ENCODE data around the gene ZNF12.
"Not testable (repeated sequence)": the region's sequence is repeated elsewhere in the genome, so short reads cannot be mapped to it uniquely, and the experiment has no call there.

Gene ZNF12

GRCh38 chr7:6725003-6725402 is 18.3 kb upstream of the ZNF12 start:
- H3K9me3 ChIP-seq (ENCODE audit: insufficient read depth, low read depth, low read length), result no peaks in the 10 kb centered on the region
- H3K9ac ChIP-seq (ENCODE audit: low read depth, low read length), result no peak overlapping the region
- H3K4me3 ChIP-seq (ENCODE audit: low read length), result no peak overlapping the region
- WGBS, result 93% methylated on average over 10 of the region's 10 CpGs
- H3K27ac ChIP-seq (ENCODE audit: low read depth, low read length), result no peak overlapping the region
- H3K4me1 ChIP-seq (ENCODE audit: insufficient read depth, low read length), result no peaks in the 10 kb centered on the region
- H3K27me3 ChIP-seq (ENCODE audit: insufficient read depth, low read length), result no peaks in the 10 kb centered on the region
- no peaks in the 10 kb centered on the region for H3K36me3 ChIP-seq (ENCODE audit: insufficient read depth, low read length)

GRCh38 chr7:6724351-6724750 is 17.6 kb upstream of the ZNF12 start:
- H3K27me3 ChIP-seq (ENCODE audit: insufficient read depth, low read length); H3K9me3 ChIP-seq (ENCODE audit: insufficient read depth, low read depth, low read length); H3K4me3 ChIP-seq (ENCODE audit: low read length); H3K36me3 ChIP-seq (ENCODE audit: insufficient read depth, low read length); H3K27ac ChIP-seq (ENCODE audit: low read depth, low read length); H3K9ac ChIP-seq (ENCODE audit: low read depth, low read length); H3K4me1 ChIP-seq (ENCODE audit: insufficient read depth, low read length): not testable (repeated sequence)
- 95% methylated on average over 4 of the region's 4 CpGs for WGBS

GRCh38 chr7:6718124-6718523 is 11.4 kb upstream of the ZNF12 start:
- Histone ChIP-seq H3K36me3 (ENCODE audit: insufficient read depth, low read length) (no peaks in the 10 kb centered on the region), H3K9me3 (ENCODE audit: insufficient read depth, low read depth, low read length) (no peaks in the 10 kb centered on the region), H3K27ac (ENCODE audit: low read depth, low read length) (no peak overlapping the region), H3K27me3 (ENCODE audit: insufficient read depth, low read length) (no peaks in the 10 kb centered on the region), H3K4me3 (ENCODE audit: low read length) (no peak overlapping the region), H3K4me1 (ENCODE audit: insufficient read depth, low read length) (no peaks in the 10 kb centered on the region), H3K9ac (ENCODE audit: low read depth, low read length) (no peak overlapping the region)
- WGBS, result 74% methylated on average over 6 of the region's 6 CpGs

- H3K27ac ChIP-seq (ENCODE audit: low read depth, low read length); H3K9ac ChIP-seq (ENCODE audit: low read depth, low read length); H3K27me3 ChIP-seq (ENCODE audit: insufficient read depth, low read length); H3K4me1 ChIP-seq (ENCODE audit: insufficient read depth, low read length); H3K4me3 ChIP-seq (ENCODE audit: low read length); H3K9me3 ChIP-seq (ENCODE audit: insufficient read depth, low read depth, low read length); H3K36me3 ChIP-seq (ENCODE audit: insufficient read depth, low read length): not testable (repeated sequence)
- 82% methylated on average over 9 of the region's 9 CpGs for WGBS
Observed at GRCh38 chr7:6715898-6716297, 9.2 kb upstream of the ZNF12 start.

- H3K27me3 ChIP-seq (ENCODE audit: insufficient read depth, low read length), result 0 out of 2 replicates have a peak, but pooled peaks cover 3% of the 10 kb centered on the region
- H3K9ac ChIP-seq (ENCODE audit: low read depth, low read length), result no peak overlapping the region
- H3K27ac ChIP-seq (ENCODE audit: low read depth, low read length), result no peak overlapping the region
- H3K4me1 ChIP-seq (ENCODE audit: insufficient read depth, low read length), result no peaks in the 10 kb centered on the region
- H3K9me3 ChIP-seq (ENCODE audit: insufficient read depth, low read depth, low read length), result no peaks in the 10 kb centered on the region; the same call in 1 of the 2 replicates
- no peaks in the 10 kb centered on the region for H3K36me3 ChIP-seq (ENCODE audit: insufficient read depth, low read length)
- no peak overlapping the region for H3K4me3 ChIP-seq (ENCODE audit: low read length)
- 84% methylated on average over 5 of the region's 5 CpGs for WGBS
Observed at GRCh38 chr7:6714360-6714759, 7.6 kb upstream of the ZNF12 start.

- Histone ChIP-seq H3K4me3 (ENCODE audit: low read length) (no peak overlapping the region), H3K27ac (ENCODE audit: low read depth, low read length) (no peak overlapping the region), H3K9me3 (ENCODE audit: insufficient read depth, low read depth, low read length) (no peaks in the 10 kb centered on the region; the same call in 1 of the 2 replicates), H3K9ac (ENCODE audit: low read depth, low read length) (no peak overlapping the region), H3K27me3 (ENCODE audit: insufficient read depth, low read length) (peaks cover 7% of the 10 kb centered on the region), H3K4me1 (ENCODE audit: insufficient read depth, low read length) (0 out of 2 replicates have a peak, but pooled peaks cover 2% of the 10 kb centered on the region), H3K36me3 (ENCODE audit: insufficient read depth, low read length) (peaks cover 5% of the 10 kb centered on the region)
- WGBS, result 89% methylated on average over 6 of the region's 6 CpGs
Observed at GRCh38 chr7:6709808-6710207, 3.1 kb upstream of the ZNF12 start.

GRCh38 chr7:6708304-6708703 is 1.6 kb upstream of the ZNF12 start:
- 96% methylated on average over 3 of the region's 3 CpGs for WGBS
- peaks cover 18% of the 10 kb centered on the region for H3K36me3 ChIP-seq (ENCODE audit: insufficient read depth, low read length)

GRCh38 chr7:6705959-6706665 is 635 bp downstream of the ZNF12 start:
- H3K27ac ChIP-seq (ENCODE audit: low read depth, low read length), result peak overlapping the region; percentile 74; the same call in 1 of the 2 replicates
- H3K4me1 ChIP-seq (ENCODE audit: insufficient read depth, low read length), result 0 out of 2 replicates have a peak, but pooled peaks cover 2% of the 10 kb centered on the region
- peak overlapping the region; percentile 79 for H3K4me3 ChIP-seq (ENCODE audit: low read length)
- WGBS, result 1% methylated on average over 47 of the region's 47 CpGs
- peaks cover 17% of the 10 kb centered on the region; the same call in 1 of the 2 replicates for H3K9me3 ChIP-seq (ENCODE audit: insufficient read depth, low read depth, low read length)
- peak overlapping the region; percentile 75 for H3K9ac ChIP-seq (ENCODE audit: low read depth, low read length)
- peaks cover 6% of the 10 kb centered on the region for H3K27me3 ChIP-seq (ENCODE audit: insufficient read depth, low read length)
- H3K36me3 ChIP-seq (ENCODE audit: insufficient read depth, low read length), result peaks cover 36% of the 10 kb centered on the region

More at GRCh38 chr7:6708304-6708703, 1.6 kb upstream of the ZNF12 start:
- H3K27ac ChIP-seq (ENCODE audit: low read depth, low read length), result no peak overlapping the region
- H3K4me1 ChIP-seq (ENCODE audit: insufficient read depth, low read length), result 0 out of 2 replicates have a peak, but pooled peaks cover 2% of the 10 kb centered on the region
- no peak overlapping the region for H3K9ac ChIP-seq (ENCODE audit: low read depth, low read length)
- no peak overlapping the region for H3K4me3 ChIP-seq (ENCODE audit: low read length)
- peaks cover 7% of the 10 kb centered on the region; the same call in 1 of the 2 replicates for H3K9me3 ChIP-seq (ENCODE audit: insufficient read depth, low read depth, low read length)
- H3K27me3 ChIP-seq (ENCODE audit: insufficient read depth, low read length), result peaks cover 7% of the 10 kb centered on the region

GRCh38 chr7:6701860-6702259 is 4.9 kb downstream of the ZNF12 start:
- WGBS, result 96% methylated on average over 1 of the region's 1 CpG
- Histone ChIP-seq H3K9ac (ENCODE audit: low read depth, low read length) (no peak overlapping the region), H3K27me3 (ENCODE audit: insufficient read depth, low read length) (no peaks in the 10 kb centered on the region), H3K27ac (ENCODE audit: low read depth, low read length) (no peak overlapping the region), H3K4me3 (ENCODE audit: low read length) (no peak overlapping the region), H3K36me3 (ENCODE audit: insufficient read depth, low read length) (peaks cover 76% of the 10 kb centered on the region), H3K9me3 (ENCODE audit: insufficient read depth, low read depth, low read length) (peaks cover 55% of the 10 kb centered on the region), H3K4me1 (ENCODE audit: insufficient read depth, low read length) (0 out of 2 replicates have a peak, but pooled peaks cover 2% of the 10 kb centered on the region)

GRCh38 chr7:6700793-6701192 is 6.0 kb downstream of the ZNF12 start:
- H3K27ac ChIP-seq (ENCODE audit: low read depth, low read length), result no peak overlapping the region
- H3K4me3 ChIP-seq (ENCODE audit: low read length), result no peak overlapping the region
- H3K36me3 ChIP-seq (ENCODE audit: insufficient read depth, low read length), result peaks cover 86% of the 10 kb centered on the region
- no peaks in the 10 kb centered on the region for H3K27me3 ChIP-seq (ENCODE audit: insufficient read depth, low read length)
- whole genome bisulfite sequencing, result 97% methylated on average over 5 of the region's 5 CpGs
- H3K9ac ChIP-seq (ENCODE audit: low read depth, low read length), result no peak overlapping the region
- 0 out of 2 replicates have a peak, but pooled peaks cover 2% of the 10 kb centered on the region for H3K4me1 ChIP-seq (ENCODE audit: insufficient read depth, low read length)
- H3K9me3 ChIP-seq (ENCODE audit: insufficient read depth, low read depth, low read length), result peaks cover 66% of the 10 kb centered on the region

- H3K4me3 ChIP-seq (ENCODE audit: low read length), result peak overlapping the region; percentile 29; the same call in 1 of the 2 replicates
- 100% methylated on average over 5 of the region's 5 CpGs for WGBS
- H3K27me3 ChIP-seq (ENCODE audit: insufficient read depth, low read length), result no peaks in the 10 kb centered on the region
- peaks cover 100% of the 10 kb centered on the region for H3K9me3 ChIP-seq (ENCODE audit: insufficient read depth, low read depth, low read length)
- H3K4me1 ChIP-seq (ENCODE audit: insufficient read depth, low read length), result no peaks in the 10 kb centered on the region
- no peak overlapping the region for H3K27ac ChIP-seq (ENCODE audit: low read depth, low read length)
- no peak overlapping the region for H3K9ac ChIP-seq (ENCODE audit: low read depth, low read length)
- peaks cover 100% of the 10 kb centered on the region for H3K36me3 ChIP-seq (ENCODE audit: insufficient read depth, low read length)
Observed at GRCh38 chr7:6691609-6692106, 15.1 kb downstream of the ZNF12 start.
